Measurements from ENCODE around the gene MALT1. TPM values are rescaled to one million over a fixed set of nuclear protein-coding genes. Genes with fewer than 3 reads are reported as not detected.
A peak's percentile ranks its signal among the peaks of the same experiment; 100 is the strongest.

MALT1 gene
- total and polyA plus RNA-seq, 7 donors = 3.2 to 11.2 (median 8.8) TPM

DNA sequence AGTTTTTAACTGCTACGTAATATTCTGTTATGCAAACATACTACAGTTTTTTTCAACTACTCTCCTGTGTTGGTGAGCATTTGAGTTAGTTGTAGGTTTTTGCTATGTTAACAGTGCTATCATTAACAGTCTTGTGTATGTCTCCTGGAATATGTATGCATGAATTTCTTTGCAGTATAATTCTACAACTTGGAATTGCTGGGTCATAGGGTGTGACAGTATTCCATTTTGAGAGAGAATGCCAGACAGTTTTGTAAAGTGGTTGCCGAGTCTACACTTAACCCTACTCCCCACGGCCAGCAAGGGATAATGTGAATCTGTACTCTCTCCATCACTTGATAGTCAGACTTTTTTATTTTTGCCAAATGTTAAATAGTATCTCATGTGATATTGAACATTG is 67.1 kb downstream of the MALT1 start:
- Histone ChIP-seq H3K36me3 (ENCODE audit: insufficient read depth in 1 of 2, low read depth in 1 of 2) (peaks cover 2 to 79% of the 10 kb centered on the region in 2 donors), H3K27ac (no peak overlapping the region), H3K27me3 (ENCODE audit: insufficient read depth in 3 of 3, low read length in 2 of 3) (no peaks in the 10 kb centered on the region), H3K9me3 (no peaks in the 10 kb centered on the region), H3K4me1 (no peaks in the 10 kb centered on the region), H3K4me3 (no peak overlapping the region)
- intact Hi-C loops (cut with DNase I) = no loop called here
- 83 to 94% (median 88%) methylated on average over 3 of the region's 3 CpGs for WGBS, 3 donors
- ATAC-seq (no peak), DNase-seq (no peak)
- TF ChIP-seq, protein P1, sequence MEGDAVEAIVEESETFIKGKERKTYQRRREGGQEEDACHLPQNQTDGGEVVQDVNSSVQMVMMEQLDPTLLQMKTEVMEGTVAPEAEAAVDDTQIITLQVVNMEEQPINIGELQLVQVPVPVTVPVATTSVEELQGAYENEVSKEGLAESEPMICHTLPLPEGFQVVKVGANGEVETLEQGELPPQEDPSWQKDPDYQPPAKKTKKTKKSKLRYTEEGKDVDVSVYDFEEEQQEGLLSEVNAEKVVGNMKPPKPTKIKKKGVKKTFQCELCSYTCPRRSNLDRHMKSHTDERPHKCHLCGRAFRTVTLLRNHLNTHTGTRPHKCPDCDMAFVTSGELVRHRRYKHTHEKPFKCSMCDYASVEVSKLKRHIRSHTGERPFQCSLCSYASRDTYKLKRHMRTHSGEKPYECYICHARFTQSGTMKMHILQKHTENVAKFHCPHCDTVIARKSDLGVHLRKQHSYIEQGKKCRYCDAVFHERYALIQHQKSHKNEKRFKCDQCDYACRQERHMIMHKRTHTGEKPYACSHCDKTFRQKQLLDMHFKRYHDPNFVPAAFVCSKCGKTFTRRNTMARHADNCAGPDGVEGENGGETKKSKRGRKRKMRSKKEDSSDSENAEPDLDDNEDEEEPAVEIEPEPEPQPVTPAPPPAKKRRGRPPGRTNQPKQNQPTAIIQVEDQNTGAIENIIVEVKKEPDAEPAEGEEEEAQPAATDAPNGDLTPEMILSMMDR (IDR thresholded peaks at IDR 0.05) = no peak

DNA sequence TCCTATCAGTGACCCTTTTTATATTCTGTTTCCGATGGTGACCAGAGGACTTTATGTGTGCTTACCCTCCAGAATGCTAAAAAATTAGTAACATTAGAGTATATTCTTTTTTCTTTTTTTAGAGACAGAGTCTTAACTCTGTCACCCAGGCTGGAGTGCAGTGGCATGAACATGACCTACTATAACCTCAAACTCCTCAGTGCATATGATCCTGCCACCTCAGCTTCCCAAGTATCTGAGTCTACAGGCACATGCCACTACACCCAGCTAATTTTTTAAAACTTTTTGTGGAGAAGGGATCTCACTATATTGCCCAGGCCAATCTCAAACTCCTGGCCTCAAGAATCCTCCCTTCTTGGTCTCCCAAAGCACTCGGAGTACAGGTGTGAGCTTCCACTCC is 74.6 kb downstream of the MALT1 start:
- no peak for DNase-seq
- TF ChIP-seq, protein P1 (IDR thresholded peaks at IDR 0.05) = no peak
- Histone ChIP-seq H3K36me3 (ENCODE audit: insufficient read depth in 1 of 2, low read depth in 1 of 2) (peaks cover 10 to 92% of the 10 kb centered on the region in 2 donors), H3K27me3 (ENCODE audit: insufficient read depth in 3 of 3, low read length in 2 of 3) (no peaks in the 10 kb centered on the region), H3K4me1 (no peaks in the 10 kb centered on the region), H3K9me3 (peaks cover 12% of the 10 kb centered on the region), H3K27ac (peak overlapping the region; percentile 11), H3K4me3 (no peak overlapping the region)
- peak in 3 of 4 donors; percentile 67 to 87 (median 86) for ATAC-seq
- WGBS, 3 donors = 86 to 97% (median 94%) methylated on average over 2 of the region's 2 CpGs
- intact Hi-C loops (cut with DNase I) = no loop called here

DNA sequence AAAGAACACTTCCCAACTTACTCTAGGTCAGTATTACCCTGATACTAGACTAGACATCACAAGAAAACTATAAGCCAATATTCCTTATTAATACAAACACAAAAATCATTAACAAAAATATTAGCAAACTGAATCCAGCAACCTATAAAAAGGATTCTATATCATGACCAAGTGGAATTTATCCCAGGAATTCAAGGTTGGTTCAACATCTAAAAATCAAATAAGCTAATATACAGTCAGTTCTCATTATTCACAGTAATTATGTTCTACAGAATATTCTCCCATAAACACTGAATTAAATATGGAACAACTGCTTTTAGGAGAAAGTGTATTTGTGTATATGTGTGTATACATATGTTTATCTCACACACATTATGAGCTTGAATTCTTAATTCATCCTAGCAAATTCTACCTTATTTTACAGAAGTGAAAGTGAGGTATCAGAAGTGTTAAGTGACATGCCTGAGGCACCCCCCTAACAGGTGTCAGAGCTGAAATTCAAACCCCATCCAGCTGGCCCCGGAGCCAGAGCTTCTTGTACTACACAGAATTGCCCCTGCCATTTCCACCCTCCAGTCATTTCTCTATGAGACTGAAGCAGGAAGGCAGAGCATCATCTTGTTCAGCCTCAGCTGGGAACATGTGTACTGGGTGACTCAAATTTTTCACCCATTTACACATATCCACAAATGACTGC is 77.8 kb downstream of the MALT1 start:
- Histone ChIP-seq H3K27ac (no peak overlapping the region), H3K4me1 (peaks cover 5% of the 10 kb centered on the region), H3K36me3 (ENCODE audit: insufficient read depth in 1 of 2, low read depth in 1 of 2) (peaks cover 10 to 68% of the 10 kb centered on the region in 2 donors), H3K27me3 (ENCODE audit: insufficient read depth in 3 of 3, low read length in 2 of 3) (no peaks in the 10 kb centered on the region), H3K9me3 (peaks cover 12% of the 10 kb centered on the region), H3K4me3 (no peak overlapping the region)
- 23 to 56% (median 55%) methylated on average over 1 of the region's 1 CpG for WGBS, 3 donors
- DNase-seq (no peak), ATAC-seq (no peak)
- intact Hi-C loops (cut with DNase I) = no loop called here
- TF ChIP-seq, protein P1 (IDR thresholded peaks at IDR 0.05) = no peak

DNA sequence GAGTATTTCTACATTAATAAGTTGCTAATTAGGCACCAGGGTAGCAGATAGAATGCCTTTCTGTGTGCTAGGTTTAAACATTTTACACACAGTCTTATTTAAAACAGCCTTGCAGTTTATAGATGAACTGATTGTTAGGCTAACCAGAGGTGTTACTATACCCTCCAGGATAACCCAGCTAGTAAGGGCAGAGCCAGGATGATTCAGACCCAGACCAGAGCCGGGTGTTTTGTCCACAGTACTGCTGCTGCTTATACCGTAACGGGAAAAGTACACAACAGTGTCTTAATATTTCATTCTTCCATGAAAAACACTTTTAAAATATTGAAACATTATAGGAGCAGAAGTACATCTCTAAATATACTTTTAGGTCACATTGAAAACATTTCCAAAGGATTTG is 82.7 kb downstream of the MALT1 start:
- Histone ChIP-seq H3K36me3 (ENCODE audit: insufficient read depth in 1 of 2, low read depth in 1 of 2) (peaks cover 4 to 18% of the 10 kb centered on the region in 2 donors), H3K9me3 (peaks cover 2% of the 10 kb centered on the region), H3K4me3 (no peak overlapping the region), H3K4me1 (peaks cover 24% of the 10 kb centered on the region), H3K27ac (peak overlapping the region; percentile 71), H3K27me3 (ENCODE audit: insufficient read depth in 3 of 3, low read length in 2 of 3) (no peaks in the 10 kb centered on the region)
- DNase-seq (no peak), ATAC-seq (peak; percentile 38 to 66 (median 58))
- 31 to 60% (median 39%) methylated on average over 3 of the region's 3 CpGs for WGBS, 3 donors
- TF ChIP-seq, protein P1 (IDR thresholded peaks at IDR 0.05) = no peak
- intact Hi-C loops (cut with DNase I) = loop anchor here in 1 of 2 donors (5.0 kb wide), 1 partner anchor 82 kb away; the partner anchor contains the start of gene MALT1
